Measurements from ENCODE around the gene ZDHHC6.
"Not testable (repeated sequence)": the region's sequence is repeated elsewhere in the genome, so short reads cannot be mapped to it uniquely, and the experiment has no call there.

Gene ZDHHC6, protein sequence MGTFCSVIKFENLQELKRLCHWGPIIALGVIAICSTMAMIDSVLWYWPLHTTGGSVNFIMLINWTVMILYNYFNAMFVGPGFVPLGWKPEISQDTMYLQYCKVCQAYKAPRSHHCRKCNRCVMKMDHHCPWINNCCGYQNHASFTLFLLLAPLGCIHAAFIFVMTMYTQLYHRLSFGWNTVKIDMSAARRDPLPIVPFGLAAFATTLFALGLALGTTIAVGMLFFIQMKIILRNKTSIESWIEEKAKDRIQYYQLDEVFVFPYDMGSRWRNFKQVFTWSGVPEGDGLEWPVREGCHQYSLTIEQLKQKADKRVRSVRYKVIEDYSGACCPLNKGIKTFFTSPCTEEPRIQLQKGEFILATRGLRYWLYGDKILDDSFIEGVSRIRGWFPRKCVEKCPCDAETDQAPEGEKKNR

GRCh38 chr10:112446855-112447619, at the start of gene ZDHHC6, which contains the start of gene VTI1A:
ZDHHC6 (minus strand) TSS chr10:112446914; CDS start chr10:112445436, 1,478 bp downstream.
VTI1A (plus strand) TSS chr10:112447215; CDS start chr10:112447374, 159 bp downstream.
- DNase-seq: peak; percentile 56

- DNase-seq: no peak
Measured at GRCh38 chr10:112492736-112493135, 46.0 kb upstream of the ZDHHC6 start.

DNA sequence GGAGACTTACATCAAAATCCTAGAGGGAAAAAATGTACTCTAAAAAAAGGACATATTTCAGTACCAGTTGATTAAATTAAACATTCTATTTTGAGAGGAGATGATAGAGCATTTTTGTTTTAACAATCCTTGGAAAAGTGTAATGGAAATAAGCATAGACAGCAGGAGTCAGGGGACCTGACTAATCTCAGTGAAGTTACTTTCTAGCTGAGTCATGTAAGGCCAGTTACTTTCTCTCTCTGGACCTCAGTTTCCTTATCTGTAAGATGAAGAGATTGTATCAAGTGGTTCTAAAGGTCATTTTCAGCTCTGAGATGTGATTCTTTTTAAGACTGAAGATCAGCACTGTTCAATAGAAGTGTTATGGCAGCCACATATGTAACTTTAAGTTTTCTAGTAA, 44.4 kb upstream of the ZDHHC6 start:
- DNase-seq: no peak

- peak; percentile 34 for DNase-seq
Measured at GRCh38 chr10:112490545-112490944, 43.8 kb upstream of the ZDHHC6 start.

GRCh38 chr10:112487964-112488363, 41.2 kb upstream of the ZDHHC6 start:
- no peak for DNase-seq

DNA sequence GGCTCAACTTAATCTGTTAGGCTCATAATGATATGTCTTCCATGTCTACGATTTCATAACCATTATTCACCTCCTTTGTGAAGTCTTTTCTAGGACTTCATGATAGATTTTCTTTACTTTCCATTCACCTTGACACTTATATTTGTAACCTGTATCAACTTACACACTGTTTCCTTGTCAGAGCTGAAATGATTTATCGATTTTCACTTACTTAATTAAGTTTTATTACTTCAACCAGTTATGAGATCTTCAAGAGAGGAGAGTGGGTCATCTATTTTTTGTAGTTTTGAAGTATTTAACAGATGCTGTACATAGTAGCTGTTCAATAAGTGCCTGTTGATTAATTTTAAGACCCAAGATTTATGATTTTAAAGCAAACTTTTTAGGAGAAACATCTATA, 37.7 kb upstream of the ZDHHC6 start:
- no peak for DNase-seq

DNA sequence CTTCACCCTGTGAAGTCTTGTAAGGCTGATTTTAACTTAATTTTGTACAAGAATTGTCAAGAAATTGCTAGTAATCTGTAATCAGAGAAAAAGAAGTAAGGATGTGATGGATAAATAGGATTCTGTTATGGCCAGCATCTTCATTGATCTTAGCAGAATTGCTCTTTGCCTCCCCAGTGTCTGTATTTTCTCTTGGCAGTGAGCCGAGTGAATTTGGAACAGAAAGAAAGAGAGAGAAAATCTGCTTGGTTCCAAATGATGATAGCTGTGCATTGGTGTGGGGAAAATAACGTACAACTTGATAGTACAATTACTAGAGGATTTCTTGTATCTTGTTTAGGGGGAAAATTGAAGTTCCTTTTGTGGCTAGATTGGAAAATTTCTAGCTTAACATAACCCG, 34.9 kb upstream of the ZDHHC6 start:
- no peak for DNase-seq

DNA sequence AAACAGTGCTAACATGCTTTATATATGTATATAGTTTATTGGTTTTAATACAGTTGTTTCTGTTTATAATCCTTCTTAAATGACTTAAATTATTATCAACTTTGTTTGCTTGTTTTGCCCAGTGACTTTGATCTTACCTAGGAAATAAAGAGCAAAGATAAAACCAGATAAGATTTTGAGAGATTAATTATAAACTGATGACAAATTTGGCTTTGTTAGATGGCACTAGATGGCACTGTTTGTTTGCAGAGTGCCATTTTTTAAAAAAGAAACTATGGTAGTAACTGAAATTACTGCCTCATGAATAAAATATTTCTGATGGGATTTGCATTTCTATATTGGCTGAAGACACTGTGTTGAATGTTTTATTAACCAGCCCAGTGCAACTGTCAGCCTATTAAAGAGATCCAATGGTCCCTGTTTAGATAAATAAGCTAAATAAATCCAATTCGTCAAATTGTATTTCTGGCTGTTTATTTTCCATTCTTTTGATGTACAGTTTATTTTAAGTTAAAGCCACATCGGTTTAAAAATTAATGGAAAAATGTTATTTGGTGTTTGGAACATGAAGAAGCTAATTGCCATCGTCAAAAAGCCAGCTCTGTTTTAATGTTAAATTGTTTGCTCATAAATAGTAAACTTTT, 29.0 kb upstream of the ZDHHC6 start:
- DNase-seq: no peak

DNA sequence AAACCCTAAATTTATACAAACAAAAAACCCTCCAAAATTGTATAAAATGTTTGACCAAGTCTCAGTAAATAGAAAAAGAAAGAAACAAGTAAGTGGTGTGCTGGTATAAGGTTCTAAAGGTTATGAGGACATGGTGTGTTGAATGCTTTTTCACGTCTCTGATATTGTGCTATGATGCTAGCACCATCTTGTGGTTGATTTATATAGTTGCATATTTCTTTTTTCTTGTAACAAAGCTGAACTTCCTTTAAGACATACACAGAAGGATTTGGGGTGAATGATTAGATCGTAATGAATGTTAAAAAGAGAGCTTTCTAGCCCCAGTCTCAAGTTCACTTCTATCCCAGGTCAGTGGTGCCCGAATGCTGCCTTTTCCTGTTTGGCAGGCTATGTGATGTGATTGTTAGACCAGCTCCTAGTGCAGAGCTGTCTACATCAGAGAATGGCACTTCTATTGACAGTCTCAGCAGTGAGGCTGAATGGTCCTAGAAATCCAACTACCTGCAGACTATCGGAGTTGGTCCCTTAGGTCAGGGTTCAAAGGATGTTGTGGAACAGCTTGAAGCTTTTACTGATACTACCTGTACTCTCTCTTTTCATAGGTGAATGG, 25.3 kb upstream of the ZDHHC6 start:
- DNase-seq: no peak

DNA sequence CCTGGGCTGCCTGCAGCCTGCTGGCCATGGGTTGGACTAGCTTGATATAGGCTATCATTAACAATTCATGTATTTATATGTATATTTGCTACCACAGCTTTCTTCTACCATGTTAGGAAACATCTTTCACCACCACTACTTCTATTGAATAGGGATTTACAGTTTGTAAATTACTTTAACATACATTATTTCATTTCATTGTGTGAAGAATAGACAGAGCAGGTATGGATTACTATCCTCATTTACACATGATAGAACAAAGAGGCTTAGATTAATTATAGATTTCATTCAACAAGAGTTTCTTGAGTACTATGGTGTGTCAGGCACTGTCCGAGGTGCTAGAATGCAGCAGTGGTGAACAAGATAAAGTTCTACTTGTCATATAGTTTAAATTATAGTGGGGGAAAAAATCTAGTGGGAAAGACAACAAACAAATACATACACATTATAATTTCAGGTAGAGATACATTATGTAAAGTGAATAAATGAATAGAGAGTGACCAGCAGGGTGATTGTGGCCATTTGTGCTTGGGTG, 20.9 kb upstream of the ZDHHC6 start:
- DNase-seq: no peak

DNA sequence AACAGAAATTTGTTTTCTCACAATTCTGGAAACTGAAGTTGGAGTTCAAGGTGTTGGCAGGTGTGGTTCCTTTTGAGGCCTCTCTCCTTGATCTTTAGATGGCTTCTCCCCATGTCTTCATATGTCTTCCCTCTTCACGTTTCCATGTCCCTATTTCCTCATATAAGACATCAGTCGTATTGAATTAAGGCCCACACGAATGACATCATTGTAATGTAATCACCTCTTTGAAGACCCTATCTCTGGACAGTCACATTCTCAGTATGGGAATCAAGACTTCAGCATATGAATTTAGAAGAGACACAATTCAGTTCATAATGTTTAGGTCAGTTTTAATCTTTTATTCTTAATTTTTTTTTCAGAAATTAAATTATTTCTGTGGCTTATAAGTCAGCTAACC, 20.1 kb upstream of the ZDHHC6 start:
- no peak for DNase-seq

DNA sequence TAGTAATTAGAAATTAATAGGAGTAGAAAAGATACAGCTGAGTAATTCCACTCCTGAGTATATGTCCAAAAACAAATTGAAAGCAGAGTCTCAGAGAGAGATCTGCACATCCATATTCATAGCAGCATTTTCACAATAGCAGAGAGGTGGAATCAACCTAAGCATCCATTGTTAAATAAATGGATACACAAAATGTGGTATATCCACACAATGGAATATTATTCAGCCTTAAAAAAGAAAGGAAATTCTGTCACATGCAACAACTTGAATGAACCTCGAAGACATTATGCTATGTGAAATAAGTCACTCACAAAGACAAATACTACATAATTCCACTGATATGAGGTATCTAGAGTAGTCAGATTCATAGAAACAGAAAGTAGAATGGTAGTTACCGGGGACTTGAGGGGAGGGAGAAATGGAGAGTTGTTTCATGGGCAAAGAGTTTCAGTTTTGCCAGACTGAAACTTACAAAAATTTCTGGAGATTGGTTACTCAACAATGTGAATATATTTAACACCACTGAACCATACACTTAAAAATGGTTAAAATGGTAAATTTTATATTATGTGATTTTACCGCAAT, 18.7 kb upstream of the ZDHHC6 start:
- no peak for DNase-seq

GRCh38 chr10:112464074-112464473, 17.4 kb upstream of the ZDHHC6 start:
- DNase-seq: not testable (repeated sequence)

GRCh38 chr10:112461029-112461887, 14.5 kb upstream of the ZDHHC6 start:
- DNase-seq: no peak

- DNase-seq: no peak
Measured at GRCh38 chr10:112460366-112460765, 13.7 kb upstream of the ZDHHC6 start.

GRCh38 chr10:112456533-112456932, 9.8 kb upstream of the ZDHHC6 start:
- no peak for DNase-seq

DNA sequence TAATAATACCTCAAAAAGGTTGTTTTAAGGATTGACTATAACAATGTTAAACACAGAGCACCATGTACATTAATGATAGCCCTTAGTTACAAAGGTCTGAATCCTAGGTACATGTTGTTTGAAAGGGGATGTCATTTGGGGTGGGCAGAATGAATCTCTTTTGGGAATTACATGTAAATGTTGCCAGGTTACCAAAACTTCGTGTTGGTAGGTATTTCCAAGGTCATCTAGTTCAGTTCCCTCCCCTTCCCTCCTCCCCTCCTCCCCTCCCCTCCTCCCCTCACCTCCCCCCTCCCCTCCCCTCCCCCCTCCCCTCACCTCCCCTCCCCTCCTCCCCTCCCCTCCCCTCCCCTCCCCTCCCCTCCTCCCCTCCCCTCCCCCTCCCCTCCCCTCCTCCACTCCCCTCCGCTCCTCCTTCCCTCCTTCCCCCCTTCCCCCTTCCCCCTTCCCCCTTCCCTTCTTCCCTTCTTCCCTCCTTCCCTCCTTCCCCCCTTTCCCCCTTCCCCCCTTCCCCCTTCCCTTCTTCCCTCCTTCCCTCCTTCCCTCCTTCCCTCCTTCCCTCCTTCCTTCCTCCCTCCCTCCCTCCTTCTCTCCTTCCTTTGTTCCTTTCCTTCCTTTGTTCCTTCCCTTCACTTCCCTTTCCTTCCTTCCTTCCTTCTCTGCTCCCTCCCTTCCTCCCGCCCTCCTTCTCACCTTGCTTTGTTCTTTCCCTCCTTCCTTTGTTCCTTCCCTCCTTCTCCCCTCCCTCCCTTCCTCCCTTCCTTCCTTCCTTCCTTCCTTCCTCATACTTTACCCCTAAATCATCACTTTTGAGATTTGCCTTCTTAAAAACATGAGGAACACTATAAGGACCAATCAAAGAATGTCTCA, 8.4 kb upstream of the ZDHHC6 start:
- DNase-seq: no peak

- DNase-seq: no peak
Measured at GRCh38 chr10:112448888-112449287, 2.2 kb upstream of the ZDHHC6 start.

DNA sequence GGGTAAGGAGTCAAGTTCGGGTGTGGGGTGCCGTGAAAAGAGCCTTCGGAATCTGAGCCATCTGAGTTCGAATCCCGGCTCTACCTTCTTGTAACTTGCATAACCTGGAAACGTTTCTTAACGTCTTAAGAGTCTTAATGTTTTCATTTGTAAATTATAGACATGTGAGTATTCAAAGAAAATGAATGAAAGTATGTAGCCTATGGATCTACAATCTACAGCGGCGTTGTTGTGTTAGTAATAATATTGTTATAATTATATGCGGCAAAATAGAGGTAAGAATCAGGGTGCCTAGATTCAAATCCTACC, 860 bp upstream of the ZDHHC6 start:
- no peak for DNase-seq

DNA sequence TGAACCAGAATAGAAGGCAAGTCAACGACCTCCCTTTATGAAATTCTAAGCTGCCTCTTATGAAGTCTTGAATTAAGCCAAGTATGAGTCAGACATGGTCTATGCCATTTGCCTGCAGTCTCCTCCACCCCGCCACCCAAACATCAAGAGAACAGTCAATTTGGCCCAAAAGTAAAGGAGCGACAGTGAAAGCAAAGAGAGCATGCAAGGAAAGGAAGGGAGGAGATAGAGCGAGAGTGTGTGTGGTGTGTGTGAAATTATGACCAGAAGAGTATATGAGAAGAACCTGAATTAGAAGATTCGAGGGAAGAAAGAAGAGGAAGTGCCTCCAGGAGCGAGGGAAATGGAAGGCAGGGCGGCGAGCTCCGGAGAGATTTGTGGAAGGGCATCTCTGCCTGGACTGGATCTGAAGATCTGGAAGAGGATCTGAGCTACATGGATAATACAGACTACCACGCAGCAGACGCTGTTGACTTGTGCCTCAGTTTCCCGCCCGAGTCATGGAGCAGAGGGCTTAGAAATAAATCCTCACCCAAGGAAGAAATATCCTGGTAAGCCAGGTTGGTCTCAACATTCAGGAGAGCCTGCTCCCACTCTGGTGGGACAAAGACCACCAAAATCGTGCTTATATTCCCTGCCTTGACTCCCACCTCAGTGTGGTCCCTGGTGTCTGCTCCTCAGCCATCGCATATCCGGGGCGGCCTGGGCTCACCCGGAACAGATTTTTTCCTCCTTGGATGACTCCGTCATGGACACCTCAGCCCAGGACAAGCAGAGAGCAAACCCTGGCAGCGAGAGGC, 459 bp downstream of the ZDHHC6 start:
- DNase-seq: no peak

Measured in NCI-H2029 (cell line).